ENCODE data around the gene CSNK2A3.

The CSNK2A3 gene

DNA sequence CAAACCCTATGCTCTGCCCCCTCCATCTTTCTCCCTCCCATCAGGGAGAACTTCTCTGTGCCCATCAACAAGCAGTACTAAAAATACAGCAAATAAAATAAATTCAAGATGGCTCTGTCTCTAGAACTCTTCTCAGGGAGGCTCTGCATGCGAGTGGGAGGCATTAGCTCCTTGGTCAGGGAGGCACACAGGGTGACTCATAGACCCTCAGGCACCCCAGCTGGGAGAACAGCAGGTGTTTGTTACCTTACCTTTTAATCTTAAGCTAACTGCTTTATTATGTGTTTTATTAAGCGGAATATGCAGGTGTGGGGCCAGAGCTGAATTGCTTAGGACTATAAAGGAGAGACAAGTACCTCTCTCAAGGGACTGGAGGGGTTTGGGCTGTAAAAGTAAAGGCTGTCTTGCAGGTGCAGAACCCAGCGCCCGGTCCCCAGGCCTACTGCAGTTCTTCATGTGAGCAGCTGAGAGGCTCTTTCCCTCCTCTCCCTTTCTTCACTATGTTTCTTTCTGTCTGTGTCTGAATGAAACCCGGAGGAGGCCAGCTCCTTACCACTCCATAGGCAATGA is 20.8 kb downstream of the CSNK2A3 start:
- DNase-seq, result no peak

DNA sequence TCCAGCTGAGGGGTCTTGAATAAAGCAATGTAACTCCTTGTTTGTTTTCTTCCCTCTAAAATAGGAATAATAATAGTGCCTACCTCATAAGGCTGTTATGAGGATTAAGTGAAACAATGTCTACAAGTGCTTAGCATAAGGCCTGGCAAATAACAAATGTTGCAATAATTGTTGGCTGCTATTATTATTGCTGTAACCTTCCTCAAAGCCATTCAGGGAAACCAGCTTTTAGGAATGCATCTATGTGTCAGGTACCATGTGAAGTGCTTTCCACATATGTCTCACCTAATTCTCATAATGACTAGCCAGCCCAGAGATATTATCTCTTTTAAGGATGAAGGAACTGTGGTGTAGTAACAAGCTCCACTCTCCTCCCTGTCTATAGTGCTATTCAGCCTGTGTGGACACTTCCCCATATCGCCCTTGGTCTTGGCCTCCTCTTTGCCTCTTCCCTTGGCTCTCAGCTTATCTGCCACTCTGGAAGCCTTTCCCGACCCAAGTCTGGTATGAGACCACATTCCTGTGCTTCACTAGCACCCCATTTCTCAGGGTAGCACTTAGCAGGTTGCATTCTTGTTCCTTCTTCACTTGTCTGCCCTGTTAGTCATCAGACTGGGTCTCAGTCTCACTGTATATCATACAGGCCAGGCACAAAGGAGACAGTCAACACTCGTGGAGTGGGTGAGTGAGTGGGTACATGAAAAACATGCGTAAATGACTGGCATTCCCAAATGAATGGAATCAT is 23.8 kb downstream of the CSNK2A3 start:
- no peak for DNase-seq

DNA sequence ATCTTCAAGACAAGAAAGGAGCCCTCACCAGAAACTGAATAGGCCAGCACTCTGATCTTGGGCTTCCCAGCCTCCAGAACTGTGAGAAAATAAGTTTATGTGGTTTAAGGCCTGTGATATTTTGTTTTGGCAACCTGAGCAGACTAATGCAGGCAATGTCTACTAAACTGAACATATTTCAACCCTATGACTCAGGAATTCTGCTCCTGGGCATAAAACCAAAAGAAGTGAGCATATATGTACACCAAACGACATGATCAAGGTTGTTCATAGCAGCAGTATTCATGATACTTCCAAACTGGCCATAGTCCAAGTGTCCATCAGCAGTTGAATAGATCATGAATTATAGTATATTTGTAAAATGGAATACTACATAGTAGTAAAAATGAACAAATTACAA is 29.0 kb downstream of the CSNK2A3 start:
- DNase-seq, result no peak

DNA sequence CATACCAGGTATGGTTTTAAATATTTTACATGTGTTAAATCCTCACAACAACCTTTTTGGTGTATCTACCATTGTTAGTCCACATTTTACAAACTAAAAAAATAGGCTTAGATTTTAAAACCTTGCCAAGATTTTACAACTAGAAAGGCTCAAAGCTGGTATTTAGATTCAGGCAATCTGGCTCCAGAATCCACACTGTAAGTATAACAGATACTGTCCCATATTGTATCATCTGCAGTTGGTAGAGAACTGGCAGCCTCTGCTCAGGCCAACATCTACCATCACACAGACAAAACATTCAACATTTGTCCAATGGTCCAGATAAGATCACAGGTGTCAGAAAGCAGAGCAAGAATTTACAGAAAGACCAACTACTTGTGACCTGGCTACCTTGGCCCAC is 30.9 kb downstream of the CSNK2A3 start:
- DNase-seq, result no peak

DNA sequence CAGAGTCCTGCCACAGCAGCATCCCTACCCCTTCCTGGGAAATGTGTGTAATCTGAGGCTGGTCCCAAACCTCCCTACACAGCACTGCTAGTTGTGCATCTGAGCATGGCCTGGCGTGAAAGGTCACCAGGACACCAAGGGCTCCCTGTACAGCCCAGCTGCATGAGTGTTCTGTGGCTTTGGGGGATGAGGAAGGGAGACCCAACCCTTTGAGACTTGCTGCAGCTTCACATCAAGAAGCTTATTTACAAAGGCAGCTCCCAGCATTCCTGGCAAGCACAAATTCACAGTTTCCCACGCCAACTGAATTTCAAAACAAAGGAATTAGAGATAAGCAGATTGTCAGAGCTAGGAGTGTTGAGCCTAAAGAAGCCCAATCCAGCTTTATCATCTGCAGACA is 32.2 kb downstream of the CSNK2A3 start:
- DNase-seq, result no peak

DNA sequence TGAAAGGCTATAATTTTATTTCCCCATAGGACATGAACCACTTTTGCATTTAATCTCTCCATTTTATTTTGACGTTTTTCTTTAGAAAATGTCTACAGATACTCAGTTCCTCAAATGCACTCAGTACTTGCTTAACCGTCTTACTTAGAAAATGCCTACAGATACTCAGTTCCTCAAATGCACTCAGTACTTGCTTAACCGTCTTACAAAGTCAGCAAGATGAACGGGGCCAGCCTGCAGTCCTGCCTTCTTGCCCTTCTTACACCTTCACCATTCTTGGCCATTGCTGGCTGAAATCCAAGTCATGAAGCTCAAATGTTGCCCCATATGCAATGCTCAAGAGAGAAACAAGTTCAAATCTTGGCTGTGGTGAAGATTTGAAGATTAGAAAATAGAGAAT is 34.1 kb downstream of the CSNK2A3 start:
- DNase-seq, result no peak

DNA sequence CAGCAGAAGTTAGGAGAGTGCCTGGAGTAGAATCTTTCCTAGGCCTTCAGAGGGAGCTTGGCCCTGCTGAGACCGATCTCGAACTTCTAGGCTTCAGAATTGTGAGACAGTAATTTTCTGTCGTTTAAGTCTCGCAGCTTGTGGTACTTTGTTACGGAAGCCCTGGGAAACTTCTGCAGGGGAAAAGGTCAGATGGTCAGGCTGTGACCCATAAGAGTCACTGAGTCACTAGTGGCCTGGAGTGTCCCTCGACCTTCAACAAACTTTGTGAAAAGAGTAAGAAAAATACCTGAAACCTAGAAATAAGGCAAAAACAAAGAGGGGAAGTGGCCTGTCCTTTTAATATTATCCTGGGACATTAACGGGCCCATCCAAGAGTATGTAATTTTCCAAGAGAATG is 34.6 kb downstream of the CSNK2A3 start:
- no peak for DNase-seq

DNA sequence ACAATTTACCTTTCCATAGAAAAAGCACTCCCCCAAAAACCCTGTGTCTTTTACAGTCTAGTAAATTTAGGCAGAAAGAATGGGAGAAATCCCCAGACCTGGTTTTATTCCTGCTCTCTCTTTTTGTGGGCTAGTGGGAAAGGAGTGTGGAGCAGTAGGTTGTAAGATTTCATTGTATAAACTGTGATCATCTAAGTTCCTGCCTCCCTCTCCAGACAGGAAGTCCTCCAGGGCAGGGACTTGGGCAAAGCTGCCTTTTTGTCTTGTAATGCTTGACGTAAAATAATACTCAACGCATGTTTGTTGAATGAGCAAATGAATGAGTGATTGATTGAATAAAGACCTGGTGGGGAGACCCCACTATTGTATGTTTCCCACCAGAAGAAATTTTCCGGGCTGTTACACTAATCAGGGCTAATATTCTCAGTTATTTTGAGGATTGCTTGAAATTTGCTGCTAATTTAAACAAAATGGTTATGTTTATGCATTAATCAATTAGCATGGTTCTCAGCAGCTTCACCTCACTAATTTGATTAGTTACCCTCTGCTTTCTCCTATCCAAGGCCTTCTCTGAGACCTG is 36.3 kb downstream of the CSNK2A3 start:
- no peak for DNase-seq

DNA sequence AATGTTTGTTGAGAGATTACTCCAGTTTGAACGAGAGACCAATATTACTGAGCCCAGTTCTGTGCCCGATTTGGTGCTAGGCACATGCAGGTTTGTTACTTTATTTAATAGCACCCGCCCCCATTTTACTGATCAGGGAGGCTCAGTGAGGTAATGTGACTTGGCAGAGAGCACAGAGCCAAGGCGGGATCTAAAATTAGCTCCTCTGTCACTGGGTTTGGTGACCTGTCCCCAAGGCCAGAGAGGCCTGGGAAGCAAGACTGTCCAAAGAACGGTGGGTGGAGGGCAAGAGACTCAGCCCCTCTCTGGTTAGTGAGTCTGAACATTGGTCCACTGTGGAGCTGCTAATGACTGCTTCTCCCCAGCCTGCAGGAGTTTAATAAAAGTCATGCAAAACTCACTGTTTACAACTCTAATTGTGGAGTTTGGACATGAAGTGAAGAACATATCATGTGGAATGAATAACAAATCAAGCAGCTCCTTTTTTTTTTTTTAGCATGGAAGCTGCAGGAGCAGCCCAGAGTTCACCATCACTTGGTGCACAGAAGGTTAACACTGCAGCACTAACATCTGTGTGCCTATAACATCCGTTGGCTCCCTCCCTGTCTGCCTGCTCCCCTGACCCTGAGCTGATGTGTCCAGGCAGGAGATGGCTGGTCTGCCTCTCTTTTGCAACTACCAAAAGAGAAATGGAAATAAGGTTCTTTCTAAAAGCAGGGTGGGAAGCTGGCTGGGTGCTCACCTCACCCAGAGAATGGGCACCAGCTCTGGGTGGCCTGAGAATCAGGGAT is 39.0 kb downstream of the CSNK2A3 start:
- no peak for DNase-seq

DNA sequence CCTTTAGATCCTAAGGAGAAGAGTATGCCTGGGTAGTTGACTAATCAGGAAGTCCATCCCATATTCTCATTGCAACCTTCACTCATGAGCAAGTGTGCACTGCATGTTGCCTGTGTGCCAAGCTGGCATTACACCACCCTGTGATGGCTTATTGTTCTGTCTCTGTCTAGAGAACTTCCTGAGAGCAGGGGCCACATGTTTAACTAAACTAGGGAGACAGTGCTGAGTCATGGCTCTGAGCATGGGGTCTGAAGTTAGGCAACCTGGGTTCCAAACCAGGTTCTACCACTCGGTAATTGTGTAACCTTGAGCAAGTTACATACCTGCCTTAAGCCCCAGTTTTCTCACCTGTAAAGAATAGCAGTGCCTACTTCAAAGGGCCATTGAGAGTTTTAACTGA is 39.6 kb downstream of the CSNK2A3 start:
- no peak for DNase-seq

DNA sequence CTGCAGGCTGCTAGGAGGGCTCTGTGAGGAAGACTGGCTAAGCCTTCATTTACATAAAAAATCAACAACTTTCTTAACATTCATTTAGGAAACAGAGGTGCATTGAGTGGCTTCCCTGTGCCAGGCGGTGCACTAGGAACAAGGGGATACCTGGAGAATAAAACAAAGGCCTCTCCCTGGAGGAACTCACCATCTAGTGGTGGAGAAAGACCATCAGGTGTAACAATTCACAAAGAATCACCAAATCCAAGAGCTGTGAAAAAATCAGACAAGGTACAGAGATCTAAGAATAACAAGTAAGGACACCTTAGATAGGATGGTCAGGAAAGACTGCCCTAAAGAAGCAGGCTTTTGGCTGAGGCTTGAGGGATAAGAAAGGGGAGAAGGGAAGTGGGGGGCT is 40.3 kb downstream of the CSNK2A3 start:
- no peak for DNase-seq

DNA sequence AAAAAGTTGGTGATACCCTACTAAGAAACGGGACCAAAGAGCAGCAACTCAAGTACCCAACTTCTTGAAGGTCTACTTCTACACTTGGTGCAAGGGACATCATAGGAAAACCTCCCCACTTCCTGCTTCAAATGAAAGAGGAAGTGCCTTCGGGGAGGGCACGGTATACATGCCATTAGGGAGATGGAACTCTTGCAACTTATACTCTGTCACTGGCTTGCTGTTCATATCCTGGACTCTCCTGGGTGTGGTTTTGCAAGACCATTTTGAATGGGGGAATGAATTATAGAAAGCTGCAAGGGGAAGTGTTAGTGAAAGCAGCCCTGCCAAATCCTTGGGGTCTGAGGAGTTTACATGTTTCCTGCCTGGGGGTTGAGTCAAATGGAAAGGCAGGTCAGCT is 41.9 kb downstream of the CSNK2A3 start:
- no peak for DNase-seq

DNA sequence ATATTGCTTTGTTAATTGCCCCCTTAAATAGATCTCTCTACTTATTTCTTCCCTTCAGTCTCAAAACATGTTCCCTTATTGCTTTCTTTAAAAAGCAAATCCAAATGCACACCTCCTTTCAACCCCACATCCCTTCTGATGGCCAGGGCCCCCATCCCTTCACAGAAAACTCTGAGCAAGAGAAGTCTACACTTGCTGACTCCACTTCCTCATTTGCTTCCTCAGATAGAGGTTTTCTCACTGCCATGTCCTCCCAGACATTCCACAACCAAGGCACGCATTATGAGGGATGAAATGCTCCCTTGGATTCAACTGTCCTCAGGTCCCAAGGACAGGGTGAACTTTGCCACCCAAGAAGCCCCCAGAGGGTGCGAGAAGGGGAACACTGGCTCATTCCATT is 43.1 kb downstream of the CSNK2A3 start:
- DNase-seq, result no peak

DNA sequence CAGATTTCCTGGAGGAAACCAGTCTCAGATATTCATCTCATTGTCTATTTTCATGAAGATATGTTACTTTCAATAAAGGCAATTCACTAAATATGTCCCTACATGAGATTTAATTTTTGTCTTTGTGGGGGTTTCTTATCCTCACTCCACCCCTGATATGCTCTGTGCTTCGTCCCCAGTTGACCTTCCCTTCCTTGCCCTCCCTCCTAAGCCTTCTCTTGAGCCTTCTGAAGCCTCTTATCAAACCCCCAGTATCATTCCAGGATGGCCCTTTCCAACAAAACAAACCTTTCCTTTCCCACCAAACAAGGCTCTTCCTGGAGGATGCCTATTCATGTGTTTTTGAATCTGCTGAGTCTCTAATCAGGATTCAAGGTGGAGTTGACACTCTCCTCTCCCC is 44.8 kb downstream of the CSNK2A3 start:
- no peak for DNase-seq

DNA sequence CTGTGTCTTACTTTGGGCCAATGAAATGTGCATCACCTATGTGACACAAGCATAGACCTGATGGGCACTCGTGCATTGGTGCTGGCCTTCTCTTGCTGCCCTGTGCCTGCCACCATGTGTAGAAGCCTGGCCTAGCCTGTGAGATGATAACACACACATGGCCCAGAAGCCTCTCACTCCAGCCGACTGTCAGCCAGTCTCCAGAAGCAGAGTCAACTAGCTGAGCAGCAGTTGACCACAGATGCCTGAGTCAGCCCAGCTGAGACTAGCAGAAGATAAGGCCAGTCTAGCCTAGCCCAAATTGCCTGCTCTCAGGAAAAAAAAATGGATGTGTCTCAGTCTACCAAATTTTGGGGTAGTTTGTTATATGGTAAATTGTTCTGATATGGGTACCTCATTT is 46.2 kb downstream of the CSNK2A3 start:
- DNase-seq, result no peak

DNA sequence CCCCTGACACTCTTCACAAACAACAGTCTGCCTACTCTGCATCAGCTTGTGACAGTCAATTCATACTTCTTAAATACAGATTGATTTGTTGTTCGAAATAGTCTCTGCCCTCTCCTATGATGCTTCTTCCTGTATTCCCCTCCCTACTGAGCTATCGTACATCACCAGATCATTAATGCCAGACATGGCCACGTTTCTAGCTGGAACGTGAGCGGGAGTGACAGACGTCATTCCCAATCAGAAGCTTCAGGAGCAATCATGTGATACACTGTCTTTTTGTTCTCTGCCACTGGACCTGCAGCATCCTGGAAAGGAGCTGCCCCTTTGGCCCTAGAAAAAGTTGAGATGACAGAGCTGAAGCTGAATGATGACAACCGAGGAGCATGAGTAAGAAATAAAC is 48.5 kb downstream of the CSNK2A3 start:
- no peak for DNase-seq

DNA sequence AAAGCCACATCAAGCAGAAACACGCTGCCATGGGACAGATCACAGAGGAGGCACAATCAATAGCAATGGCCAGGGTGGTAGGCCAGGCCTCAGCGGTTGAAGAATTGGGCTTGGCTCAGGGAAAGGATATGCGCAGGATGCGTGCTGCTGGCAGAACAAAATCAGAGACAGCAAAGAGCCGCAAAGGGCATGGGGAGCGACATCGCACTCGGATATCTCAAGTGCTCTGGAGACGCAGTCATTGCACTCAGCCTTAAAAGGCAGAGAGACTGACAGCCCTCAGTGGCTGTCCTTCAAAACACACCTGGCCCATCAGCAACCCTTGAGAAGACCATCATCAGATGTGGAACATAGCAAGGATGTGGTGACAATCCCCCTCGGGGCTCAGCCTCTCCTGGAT is 50.5 kb downstream of the CSNK2A3 start:
- DNase-seq, result no peak
